NCI-H2171 treated with DMSO at 0.1 percent for 48 hours (cell line): ENCODE measurements around the gene OR52W1.

ENCODE experiments used
- DNase-seq: peaks from one replicate; lab custom pipeline; 2025; lab: John Stamatoyannopoulos, UW

The OR52W1 gene, protein sequence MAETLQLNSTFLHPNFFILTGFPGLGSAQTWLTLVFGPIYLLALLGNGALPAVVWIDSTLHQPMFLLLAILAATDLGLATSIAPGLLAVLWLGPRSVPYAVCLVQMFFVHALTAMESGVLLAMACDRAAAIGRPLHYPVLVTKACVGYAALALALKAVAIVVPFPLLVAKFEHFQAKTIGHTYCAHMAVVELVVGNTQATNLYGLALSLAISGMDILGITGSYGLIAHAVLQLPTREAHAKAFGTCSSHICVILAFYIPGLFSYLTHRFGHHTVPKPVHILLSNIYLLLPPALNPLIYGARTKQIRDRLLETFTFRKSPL

DNA sequence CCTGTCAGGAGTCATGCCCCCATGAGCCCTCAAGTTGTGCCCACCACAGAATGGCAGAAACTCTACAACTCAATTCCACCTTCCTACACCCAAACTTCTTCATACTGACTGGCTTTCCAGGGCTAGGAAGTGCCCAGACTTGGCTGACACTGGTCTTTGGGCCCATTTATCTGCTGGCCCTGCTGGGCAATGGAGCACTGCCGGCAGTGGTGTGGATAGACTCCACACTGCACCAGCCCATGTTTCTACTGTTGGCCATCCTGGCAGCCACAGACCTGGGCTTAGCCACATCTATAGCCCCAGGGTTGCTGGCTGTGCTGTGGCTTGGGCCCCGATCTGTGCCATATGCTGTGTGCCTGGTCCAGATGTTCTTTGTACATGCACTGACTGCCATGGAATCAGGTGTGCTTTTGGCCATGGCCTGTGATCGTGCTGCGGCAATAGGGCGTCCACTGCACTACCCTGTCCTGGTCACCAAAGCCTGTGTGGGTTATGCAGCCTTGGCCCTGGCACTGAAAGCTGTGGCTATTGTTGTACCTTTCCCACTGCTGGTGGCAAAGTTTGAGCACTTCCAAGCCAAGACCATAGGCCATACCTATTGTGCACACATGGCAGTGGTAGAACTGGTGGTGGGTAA is at the start of gene OR52W1:
Gene OR52W1 (plus strand): TSS at position 51 of the 637 bp plus-strand sequence. CDS start 0 bp downstream, at position 51.
- no peak for DNase-seq

DNA sequence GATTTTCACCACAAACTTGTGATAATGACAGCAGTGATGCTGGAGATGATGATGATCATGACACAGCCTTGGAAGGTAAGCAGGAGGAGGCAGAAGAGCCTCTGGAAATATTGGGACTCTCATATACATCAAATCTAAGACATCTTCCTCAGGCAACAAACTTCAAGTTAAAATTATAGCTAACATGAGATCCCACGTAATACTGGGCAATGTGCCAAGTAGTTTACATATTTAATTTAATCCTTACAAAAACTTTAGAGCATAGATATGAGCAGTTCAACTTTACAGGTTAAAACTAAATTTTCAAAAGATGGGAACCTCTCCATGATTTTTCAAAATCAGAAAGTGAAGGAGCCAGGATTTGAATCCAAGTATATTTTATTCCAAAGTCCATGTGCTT is 47.9 kb upstream of the OR52W1 start:
- no peak for DNase-seq

- no peak for DNase-seq
Measured at GRCh38 chr11:6152126-6152525, 46.9 kb upstream of the OR52W1 start.

GRCh38 chr11:6156628-6157359 is 42.2 kb upstream of the OR52W1 start:
- no peak for DNase-seq

DNA sequence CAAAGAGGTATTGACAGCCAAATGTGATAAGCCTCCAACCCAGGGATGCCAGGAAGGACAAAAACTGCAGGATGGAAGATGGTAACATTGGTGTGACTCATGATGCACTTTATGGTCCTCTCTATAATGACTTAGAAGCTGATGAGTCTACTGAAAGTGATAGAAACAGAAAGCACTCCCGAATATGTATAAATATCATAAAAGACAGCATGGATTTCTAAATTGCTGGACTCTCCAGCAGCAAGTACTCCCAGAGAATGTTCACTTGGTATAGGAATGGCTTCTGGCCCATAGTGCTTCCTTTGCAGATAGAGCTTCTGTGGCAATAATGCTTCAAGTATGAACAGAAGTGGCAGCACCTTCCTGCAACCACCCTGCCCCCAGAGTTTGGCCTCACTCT is 28.8 kb upstream of the OR52W1 start, which contains the start of gene OR52B2:
Gene OR52B2 (minus strand): TSS at position 101 of the 400 bp plus-strand sequence. CDS start 0 bp downstream, at position 101.
- DNase-seq = no peak

GRCh38 chr11:6175440-6175839 is 23.6 kb upstream of the OR52W1 start:
- DNase-seq = no peak

DNA sequence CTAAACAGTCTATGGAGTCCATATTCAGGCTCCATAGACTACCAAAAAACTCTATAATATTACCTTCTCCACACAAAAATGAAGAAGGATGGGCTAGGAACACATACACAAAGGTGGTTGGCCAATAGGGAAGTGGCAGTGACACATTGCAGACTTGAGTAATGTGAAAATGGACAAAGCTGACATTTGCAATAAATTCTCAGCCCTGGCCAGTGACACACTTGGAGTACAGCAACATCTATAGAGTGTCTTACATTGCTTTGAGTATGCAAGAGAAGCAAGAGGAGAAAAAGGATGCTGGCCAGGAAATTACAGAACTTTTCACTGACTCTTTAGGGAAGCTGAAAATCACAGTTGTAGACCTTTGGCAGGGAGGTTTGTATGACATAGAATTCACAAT is 7.3 kb upstream of the OR52W1 start:
- no peak for DNase-seq

GRCh38 chr11:6194065-6194581 is 4.9 kb upstream of the OR52W1 start:
- no peak for DNase-seq

DNA sequence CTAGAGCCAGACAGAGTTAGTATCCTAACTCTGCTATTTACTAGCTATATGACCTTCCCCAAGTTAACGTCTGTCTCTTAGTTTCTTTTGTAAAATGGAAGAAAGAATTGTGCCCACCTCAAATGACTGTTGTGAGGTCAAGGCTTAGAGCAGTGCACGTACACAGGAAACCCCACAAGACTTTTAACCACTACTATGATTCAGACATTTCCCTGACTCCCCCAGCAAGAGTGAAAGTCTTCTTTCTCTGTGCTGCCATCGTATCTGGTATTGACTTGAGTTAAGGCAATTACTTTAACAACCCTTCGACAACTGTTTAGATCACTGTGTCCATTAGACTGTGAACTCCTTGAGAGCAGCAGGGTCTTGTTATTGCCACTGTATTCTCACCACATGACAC is 2.6 kb upstream of the OR52W1 start:
- DNase-seq = no peak

DNA sequence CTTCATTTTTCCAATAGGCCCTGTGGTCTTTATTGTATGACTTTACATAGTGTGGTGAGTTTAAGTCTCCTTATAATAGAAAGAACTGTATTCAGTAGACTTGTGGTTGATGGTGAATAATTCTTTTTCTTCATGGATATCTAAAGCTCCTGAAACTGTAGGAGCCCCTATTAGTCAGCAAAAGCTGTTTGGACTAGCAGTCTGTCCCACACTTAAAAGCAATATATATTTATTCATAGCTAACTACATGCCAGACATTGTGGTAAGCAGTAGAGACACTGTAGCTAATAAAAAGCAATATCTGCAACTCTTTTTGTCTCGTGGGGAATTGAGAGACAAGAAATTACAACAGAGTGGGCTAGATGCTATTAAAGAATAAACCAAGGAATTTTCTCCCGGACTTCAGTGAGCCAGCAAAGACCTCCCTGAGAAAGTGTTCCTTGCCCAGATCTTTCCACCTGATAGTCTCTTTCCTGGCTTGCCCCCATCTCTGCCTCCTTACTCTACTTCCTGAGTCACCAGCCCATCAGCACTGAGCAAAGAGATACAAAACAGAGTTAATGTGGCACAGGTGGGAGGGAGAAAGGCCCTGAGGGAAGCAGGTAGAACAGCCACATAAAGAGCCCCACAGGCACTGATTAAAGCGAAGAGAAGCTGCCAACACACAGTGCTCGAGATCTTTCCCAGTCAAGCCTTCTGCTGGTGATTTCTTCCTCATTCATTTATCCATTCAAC is 1.4 kb upstream of the OR52W1 start:
- DNase-seq = no peak

DNA sequence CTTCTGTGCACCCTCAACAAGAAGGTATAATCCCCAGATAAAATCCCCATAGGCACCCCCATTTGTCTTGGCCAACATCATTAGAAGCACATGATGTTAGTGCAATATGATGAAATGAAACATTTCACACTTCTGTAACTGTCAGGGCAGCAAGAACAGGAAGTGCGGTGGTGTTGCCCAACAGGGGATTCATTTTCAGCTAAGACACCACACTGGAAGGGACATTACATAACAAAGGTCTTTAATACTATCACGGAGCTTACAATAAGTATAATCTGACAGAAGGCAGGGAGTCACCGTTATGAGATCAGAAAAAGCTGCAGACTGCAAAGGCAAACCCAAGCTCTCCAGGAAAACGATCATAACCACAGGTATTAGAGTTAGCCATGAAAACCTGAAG is 2.0 kb downstream of the OR52W1 start:
- no peak for DNase-seq

- no peak for DNase-seq
Measured at GRCh38 chr11:6201481-6201880, 2.5 kb downstream of the OR52W1 start.

DNA sequence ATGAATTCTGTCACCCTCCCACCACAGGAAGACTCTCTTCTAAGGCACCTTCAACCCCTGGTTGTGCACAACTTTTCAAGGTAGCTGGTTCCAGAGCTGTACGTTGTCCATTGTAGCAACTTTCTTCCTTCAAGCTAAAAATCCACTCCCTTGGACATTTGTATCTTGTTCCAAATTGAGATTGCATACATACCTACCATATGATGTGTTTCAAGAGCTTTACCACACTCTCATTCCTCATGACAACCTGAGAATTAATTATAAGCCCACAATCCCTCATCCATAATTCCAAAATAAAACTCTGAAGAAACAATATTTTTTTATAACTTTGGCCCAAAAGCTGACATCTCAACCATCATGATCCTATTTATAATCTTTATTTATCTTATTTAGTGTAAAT is 3.0 kb downstream of the OR52W1 start:
- DNase-seq = no peak

- no peak for DNase-seq
Measured at GRCh38 chr11:6203327-6203726, 4.3 kb downstream of the OR52W1 start.

- no peak for DNase-seq
Measured at GRCh38 chr11:6204706-6205105, 5.7 kb downstream of the OR52W1 start.

- DNase-seq = no peak
Measured at GRCh38 chr11:6205366-6205765, 6.3 kb downstream of the OR52W1 start, which contains the start of gene C11orf42. TSS of gene C11orf42 (plus strand) at chr11:6205557. CDS start at chr11:6205616, 59 bp downstream.

DNA sequence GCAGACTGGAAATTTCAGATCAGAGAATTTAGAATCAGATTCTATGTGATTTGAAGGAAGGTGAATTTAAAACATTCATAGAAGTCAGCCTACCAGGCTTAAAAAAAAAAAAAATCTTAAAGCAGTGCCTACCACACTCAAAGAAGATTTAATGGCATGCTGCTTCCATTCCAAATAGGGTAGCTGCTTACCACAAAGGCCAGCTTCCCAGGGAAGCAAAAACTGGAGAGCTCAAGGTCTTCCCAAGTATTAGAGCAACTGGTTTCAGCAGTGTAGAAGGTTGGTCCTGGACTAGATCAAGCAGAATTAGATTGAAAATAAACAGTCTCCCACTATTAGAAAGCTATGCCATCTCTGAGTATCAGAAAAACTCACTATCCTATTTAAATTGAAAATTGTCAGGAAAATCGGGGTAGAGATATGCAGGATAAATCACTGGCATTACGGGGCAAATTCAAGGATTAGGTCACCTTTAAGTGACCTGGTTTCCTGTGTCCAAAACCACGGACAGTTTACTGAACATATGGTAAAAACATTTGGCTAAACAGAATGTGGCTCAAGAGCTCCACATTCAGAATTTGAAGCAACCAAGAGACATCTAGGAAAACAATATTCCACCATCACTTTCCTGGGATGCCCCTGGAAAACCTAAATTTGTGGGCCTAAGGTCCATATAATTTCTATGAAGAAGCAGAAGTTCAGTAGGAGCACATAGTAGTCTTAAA is 7.6 kb downstream of the OR52W1 start:
- DNase-seq = no peak

DNA sequence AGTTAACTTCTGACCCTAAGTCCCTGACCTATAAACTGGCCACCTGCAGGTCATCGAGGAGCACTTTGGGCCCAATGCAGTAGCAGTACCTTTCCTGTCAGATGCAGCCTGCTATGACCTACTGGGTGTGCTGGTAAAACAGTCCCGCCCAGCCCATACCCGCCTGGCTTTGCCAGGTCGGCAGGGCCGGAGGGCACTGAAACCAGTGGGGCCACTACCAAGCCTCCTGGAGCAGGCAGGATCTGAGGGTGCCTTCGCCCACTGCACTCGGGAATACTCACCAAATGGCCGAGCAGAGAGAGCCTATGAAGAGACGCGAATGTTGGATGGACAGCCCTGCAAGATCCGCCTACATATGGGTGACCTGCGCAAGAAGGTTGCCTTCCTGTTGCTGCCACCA is 10.8 kb downstream of the OR52W1 start:
- DNase-seq = no peak

DNA sequence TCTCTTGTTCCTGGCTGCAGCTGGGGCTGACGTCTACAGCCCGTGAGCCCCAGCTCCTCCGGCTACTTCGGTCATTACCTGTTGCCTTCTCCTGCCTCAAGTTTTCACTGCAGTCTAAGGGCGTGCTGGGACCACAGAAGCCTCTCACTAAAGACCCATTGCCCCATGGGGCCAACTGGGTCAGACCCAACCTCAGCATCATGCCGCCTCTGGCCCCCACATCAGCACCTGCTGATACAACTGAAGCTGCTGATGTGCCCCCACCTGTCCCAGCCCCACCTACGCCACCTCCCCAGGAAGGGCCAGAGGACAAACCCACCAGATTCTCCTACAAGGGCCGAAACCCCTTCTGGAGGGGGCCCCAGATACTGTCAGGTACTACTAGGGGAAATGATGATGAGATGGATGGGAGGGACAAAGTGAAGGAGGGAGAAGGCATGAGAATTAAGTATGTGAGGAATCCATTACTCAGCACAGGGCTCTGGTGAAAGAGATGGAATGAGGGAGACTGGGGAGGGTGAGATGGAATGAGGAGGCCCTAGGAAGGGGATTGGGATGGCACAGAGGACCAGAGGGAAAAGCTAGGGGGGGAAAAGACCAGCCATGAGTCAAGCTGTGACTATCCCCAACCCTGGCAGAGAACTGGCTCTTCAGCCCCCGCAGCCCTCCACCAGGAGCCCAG is 11.4 kb downstream of the OR52W1 start:
- no peak for DNase-seq

DNA sequence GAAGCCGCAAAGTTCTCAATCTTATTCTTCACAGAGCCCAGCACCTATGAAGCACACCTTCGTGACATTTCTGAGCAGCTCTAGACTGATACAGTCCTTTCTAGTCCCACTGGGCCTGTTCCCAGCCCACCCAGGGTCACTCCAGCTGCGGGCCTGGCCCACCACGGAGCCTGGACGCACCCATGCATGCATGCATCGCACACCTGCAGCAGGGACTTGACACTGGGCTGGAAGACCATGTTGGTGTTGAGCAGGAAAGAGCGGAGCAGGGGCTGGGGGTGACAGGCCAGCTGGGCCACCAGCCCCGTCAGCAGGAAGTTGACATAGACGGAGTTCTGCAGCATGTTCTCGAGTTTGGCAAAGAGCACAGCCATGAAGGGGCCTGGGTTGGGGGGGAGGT is 15.5 kb downstream of the OR52W1 start:
- no peak for DNase-seq

DNA sequence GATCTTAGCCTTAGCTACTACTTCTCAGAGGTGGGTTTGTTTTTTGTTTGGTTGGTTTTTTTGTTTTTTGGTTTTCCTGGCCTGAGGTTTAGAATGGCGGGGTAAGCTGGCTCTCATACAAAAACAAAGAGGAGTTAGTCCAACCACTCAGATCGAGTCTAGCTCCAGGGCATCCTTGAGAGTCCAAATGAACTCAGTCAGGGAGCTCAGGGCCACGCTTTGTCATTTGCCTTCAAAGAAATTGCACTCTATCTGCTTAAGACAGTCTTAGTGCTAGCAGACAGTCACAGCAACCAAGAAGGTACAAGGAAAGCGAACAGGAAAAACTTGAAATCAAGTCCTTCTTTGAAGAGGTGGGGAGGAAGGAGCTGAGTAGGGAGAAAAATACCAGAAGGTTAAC is 17.5 kb downstream of the OR52W1 start:
- no peak for DNase-seq
